ENCODE results near the gene USP30. TPM values are rescaled to one million over a fixed set of nuclear protein-coding genes. Genes with fewer than 3 reads are reported as not detected.

USP30 gene
- total RNA-seq, 1 donor from 2014 or later = 15.5 TPM

DNA sequence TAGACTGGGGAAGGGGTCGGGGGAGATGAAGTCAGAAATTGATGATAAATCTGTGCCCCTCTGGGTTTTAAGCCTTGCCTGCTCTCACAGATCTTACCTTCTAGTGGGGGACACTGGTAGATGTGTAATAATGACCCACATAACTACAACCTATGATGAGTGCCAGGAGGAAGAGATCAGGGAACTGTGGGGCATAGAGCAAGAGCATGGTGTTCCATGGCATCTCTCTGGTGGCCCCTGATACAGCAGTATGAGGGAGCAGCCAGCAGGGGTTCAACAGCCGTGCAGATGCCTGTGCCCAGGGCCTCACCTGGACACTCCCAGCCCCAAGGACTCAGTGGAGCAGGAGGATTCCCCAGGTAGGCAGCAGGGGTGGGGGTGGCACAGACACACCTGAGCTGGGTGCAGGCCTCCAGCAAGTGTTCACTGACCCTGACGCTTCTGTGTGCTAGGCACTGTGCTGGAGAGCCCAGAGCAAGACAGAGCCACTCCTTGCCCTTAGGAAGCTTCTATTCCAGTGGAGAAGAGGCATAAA, 69.0 kb downstream of the USP30 start:
- no peak overlapping the region for H3K4me3 ChIP-seq
- no peak overlapping the region for H3K27ac ChIP-seq
- TF ChIP-seq POLR2AphosphoS5 (IDR thresholded peaks at IDR 0.05; ENCODE audit: insufficient read depth in 1 of 2, low read depth in 1 of 2) = no peak
- TF ChIP-seq, protein P1, sequence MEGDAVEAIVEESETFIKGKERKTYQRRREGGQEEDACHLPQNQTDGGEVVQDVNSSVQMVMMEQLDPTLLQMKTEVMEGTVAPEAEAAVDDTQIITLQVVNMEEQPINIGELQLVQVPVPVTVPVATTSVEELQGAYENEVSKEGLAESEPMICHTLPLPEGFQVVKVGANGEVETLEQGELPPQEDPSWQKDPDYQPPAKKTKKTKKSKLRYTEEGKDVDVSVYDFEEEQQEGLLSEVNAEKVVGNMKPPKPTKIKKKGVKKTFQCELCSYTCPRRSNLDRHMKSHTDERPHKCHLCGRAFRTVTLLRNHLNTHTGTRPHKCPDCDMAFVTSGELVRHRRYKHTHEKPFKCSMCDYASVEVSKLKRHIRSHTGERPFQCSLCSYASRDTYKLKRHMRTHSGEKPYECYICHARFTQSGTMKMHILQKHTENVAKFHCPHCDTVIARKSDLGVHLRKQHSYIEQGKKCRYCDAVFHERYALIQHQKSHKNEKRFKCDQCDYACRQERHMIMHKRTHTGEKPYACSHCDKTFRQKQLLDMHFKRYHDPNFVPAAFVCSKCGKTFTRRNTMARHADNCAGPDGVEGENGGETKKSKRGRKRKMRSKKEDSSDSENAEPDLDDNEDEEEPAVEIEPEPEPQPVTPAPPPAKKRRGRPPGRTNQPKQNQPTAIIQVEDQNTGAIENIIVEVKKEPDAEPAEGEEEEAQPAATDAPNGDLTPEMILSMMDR (IDR thresholded peaks at IDR 0.05) = no peak
- TF ChIP-seq POLR2A (IDR thresholded peaks at IDR 0.05) = no peak
- peaks cover 23% of the 10 kb centered on the region for H3K4me1 ChIP-seq
- no peak for DNase-seq (ENCODE audit: extremely low spot score in 2 of 2)
- no peaks in the 10 kb centered on the region for H3K27me3 ChIP-seq
- intact Hi-C loops (cut with DNase I) = no loop called here
- H3K36me3 ChIP-seq = no peaks in the 10 kb centered on the region
- H3K9me3 ChIP-seq = no peaks in the 10 kb centered on the region

DNA sequence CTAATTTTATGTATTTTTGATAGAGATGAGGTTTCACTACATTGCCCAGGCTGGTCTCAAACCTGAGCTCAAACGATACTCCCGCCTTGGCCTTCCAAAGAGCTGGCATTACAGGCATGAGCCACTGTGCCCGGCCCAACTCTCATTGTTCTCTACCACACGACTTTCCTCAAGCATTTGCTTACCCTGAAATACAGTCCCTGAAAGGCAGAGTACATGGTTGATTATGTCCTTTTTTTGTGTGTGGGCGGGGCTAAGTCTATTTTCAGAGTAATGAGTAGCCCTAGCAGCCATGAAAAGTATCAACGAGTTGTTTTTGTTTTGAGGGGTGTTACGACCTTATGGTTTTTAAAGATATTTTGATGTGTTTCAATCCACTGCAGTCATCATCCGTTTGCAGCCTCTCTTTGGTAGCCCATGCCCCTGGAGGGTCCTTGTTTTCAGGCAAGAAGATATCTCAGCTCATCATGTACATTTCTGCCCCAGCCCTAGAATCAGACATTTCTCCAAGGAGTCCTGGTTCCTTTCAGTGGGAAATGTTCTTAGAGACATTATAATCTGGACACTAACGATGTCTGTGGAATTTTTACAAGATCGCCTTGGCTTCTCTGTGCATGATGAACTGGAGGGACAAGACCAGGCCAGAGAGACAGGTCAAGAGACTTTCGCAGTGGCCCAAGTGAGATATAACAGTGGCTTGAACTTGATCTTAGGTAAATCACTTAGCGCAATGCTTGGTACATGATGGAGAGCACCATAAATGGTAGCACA, 72.7 kb downstream of the USP30 start:
- no peak for DNase-seq (ENCODE audit: extremely low spot score in 2 of 2)
- peak overlapping the region; percentile 21 for H3K27ac ChIP-seq

DNA sequence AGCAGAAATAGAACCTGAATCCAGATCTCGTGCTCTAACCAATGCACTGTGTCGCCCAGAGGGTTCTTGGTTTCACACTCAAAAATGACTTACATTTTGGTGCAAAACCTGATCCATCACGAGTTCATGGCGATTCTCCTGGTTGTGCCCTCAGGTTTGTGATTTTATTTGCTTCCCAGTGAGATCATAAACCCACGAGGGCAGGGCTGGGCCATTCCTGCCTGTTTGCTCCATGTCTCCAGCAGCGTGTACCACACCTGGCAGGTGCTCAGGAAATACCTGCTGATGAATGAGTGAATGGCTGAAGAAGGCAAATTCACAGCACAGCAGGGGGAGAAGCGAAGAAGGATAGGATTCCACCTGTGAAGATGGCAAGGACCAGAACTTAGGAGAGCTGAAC, 73.4 kb downstream of the USP30 start:
- Histone ChIP-seq H3K4me3 (no peak overlapping the region), H3K36me3 (no peaks in the 10 kb centered on the region), H3K27me3 (no peaks in the 10 kb centered on the region), H3K27ac (peak overlapping the region; percentile 6), H3K4me1 (peaks cover 13% of the 10 kb centered on the region), H3K9me3 (no peaks in the 10 kb centered on the region)
- no peak for DNase-seq (ENCODE audit: extremely low spot score in 2 of 2)
- TF ChIP-seq POLR2AphosphoS5 (IDR thresholded peaks at IDR 0.05; ENCODE audit: insufficient read depth in 1 of 2, low read depth in 1 of 2) = no peak
- TF ChIP-seq, protein P1 (IDR thresholded peaks at IDR 0.05) = no peak
- TF ChIP-seq POLR2A (IDR thresholded peaks at IDR 0.05) = no peak
- intact Hi-C loops (cut with DNase I) = no loop called here

More for the DNA sequence above, 72.7 kb downstream of the USP30 start:
- Histone ChIP-seq H3K9me3 (no peaks in the 10 kb centered on the region), H3K4me3 (no peak overlapping the region), H3K4me1 (peaks cover 13% of the 10 kb centered on the region), H3K27me3 (no peaks in the 10 kb centered on the region), H3K36me3 (no peaks in the 10 kb centered on the region)
- TF ChIP-seq, protein P1 (IDR thresholded peaks at IDR 0.05) = no peak
- TF ChIP-seq POLR2AphosphoS5 (IDR thresholded peaks at IDR 0.05; ENCODE audit: insufficient read depth in 1 of 2, low read depth in 1 of 2) (no peak), POLR2A (IDR thresholded peaks at IDR 0.05) (no peak)
- intact Hi-C loops (cut with DNase I) = no loop called here

DNA sequence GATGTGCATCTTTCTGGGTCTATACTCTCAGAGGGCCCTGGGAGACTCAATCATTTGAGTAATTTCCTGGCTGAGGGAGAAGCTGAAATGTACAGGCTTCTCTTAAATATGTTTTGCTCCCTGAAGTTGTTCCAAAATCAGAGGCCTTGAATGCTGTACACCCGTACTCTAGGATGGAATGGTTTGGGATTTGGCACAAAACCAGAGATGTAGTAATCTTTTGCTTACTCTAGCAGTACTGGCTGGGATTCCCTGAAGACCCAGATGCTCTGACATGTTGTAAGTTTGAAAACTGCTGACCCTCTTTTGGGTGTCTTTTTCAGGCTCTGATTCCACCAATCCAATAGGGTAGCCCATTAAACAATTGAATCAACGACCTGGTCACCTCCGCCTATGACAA, 74.4 kb downstream of the USP30 start:
- intact Hi-C loops (cut with DNase I) = no loop called here
- TF ChIP-seq POLR2A (IDR thresholded peaks at IDR 0.05) = no peak
- TF ChIP-seq, protein P1 (IDR thresholded peaks at IDR 0.05) = no peak
- no peak for TF ChIP-seq POLR2AphosphoS5 (IDR thresholded peaks at IDR 0.05; ENCODE audit: insufficient read depth in 1 of 2, low read depth in 1 of 2)
- peak overlapping the region; percentile 20 for H3K27ac ChIP-seq
- H3K36me3 ChIP-seq = no peaks in the 10 kb centered on the region
- no peak overlapping the region for H3K4me3 ChIP-seq
- DNase-seq (ENCODE audit: extremely low spot score in 2 of 2) = no peak
- H3K27me3 ChIP-seq = no peaks in the 10 kb centered on the region
- H3K9me3 ChIP-seq = no peaks in the 10 kb centered on the region
- peaks cover 13% of the 10 kb centered on the region for H3K4me1 ChIP-seq

Data from vagina (tissue), 2 donors.